Neuronal stem cell (in vitro differentiated cells): ENCODE measurements around the gene HPS3.
A peak's percentile ranks its signal among the peaks of the same experiment; 100 is the strongest.

Experiments
- DNase-seq: peaks from one replicate; pipeline ENCODE4 v3.0.0-alpha.2; 2013; ENCODE audit warnings: low spot score
- H2AFZ ChIP-seq: one replicate; pipeline ENCODE4 v1.6.1; 2013; ENCODE audit warnings: mild to moderate bottlenecking, low read length, inconsistent platforms
- H2AK5ac ChIP-seq: 2 replicates; pipeline ENCODE4 v1.6.1; 2013; ENCODE audit warnings: low read depth, mild to moderate bottlenecking, inconsistent platforms, low read length, moderate library complexity, mixed read lengths
- H2BK120ac ChIP-seq: 2 replicates; pipeline ENCODE4 v1.6.1; 2013; ENCODE audit warnings: low read depth, mild to moderate bottlenecking, inconsistent platforms, low read length, moderate library complexity, mixed read lengths
- H2BK12ac ChIP-seq: one replicate; pipeline ENCODE4 v1.6.1; 2013; ENCODE audit warnings: low read length, inconsistent platforms
- H2BK15ac ChIP-seq: 2 replicates; pipeline ENCODE4 v1.6.1; 2013; ENCODE audit warnings: mild to moderate bottlenecking, low read length, inconsistent platforms, mixed read lengths
- H2BK5ac ChIP-seq: one replicate; pipeline ENCODE4 v1.6.1; 2013; ENCODE audit warnings: inconsistent platforms, mild to moderate bottlenecking, low read length, moderate library complexity
- H3K14ac ChIP-seq: one replicate; pipeline ENCODE4 v1.6.1; 2013; ENCODE audit warnings: low read length, inconsistent platforms
- H3K18ac ChIP-seq: 2 replicates; pipeline ENCODE4 v1.6.1; 2013; ENCODE audit warnings: low read length, inconsistent platforms
- H3K23ac ChIP-seq: 2 replicates; pipeline ENCODE4 v1.6.1; 2013; ENCODE audit warnings: low read depth, mild to moderate bottlenecking, mixed read lengths, low read length, inconsistent platforms; ENCODE audit not compliant: poor library complexity
- H3K27ac ChIP-seq: replicated peaks from 3 replicates; pipeline ENCODE4 v1.5.1; 2013; ENCODE audit warnings: low read length, inconsistent platforms
- H3K27me3 ChIP-seq, 3 experiments: 2 replicates each; pipeline ENCODE4 v1.6.1; 2013; ENCODE audit warnings: low read length in 3 of 3, mild to moderate bottlenecking in 2 of 3, inconsistent platforms in 1 of 3, low read depth in 1 of 3, mixed read lengths in 1 of 3, moderate library complexity in 1 of 3; ENCODE audit not compliant: control insufficient read depth in 3 of 3, insufficient read depth in 3 of 3
- H3K36me3 ChIP-seq, 2 donors: replicated peaks in 1 of 2; 2 replicates each; pipeline ENCODE4 v1.6.1; 2013; ENCODE audit warnings: low read length in 2 of 2; ENCODE audit not compliant: control insufficient read depth in 2 of 2, insufficient read depth in 2 of 2
- H3K4ac ChIP-seq: 2 replicates; pipeline ENCODE4 v1.6.1; 2013; ENCODE audit warnings: inconsistent platforms, mild to moderate bottlenecking, low read length, moderate library complexity
- H3K4me1 ChIP-seq, 2 donors: 1 replicate in 1 of 2; 2 replicates in 1 of 2; pipeline ENCODE4 v1.6.1; 2013; ENCODE audit warnings: low read length in 2 of 2, low read depth in 1 of 2; ENCODE audit not compliant: control insufficient read depth in 2 of 2, insufficient read depth in 1 of 2
- H3K4me2 ChIP-seq: one replicate; pipeline ENCODE4 v1.6.1; 2013; ENCODE audit warnings: mild to moderate bottlenecking, low read length, inconsistent platforms; ENCODE audit not compliant: insufficient read depth, poor library complexity, severe bottlenecking
- H3K4me3 ChIP-seq, 2 donors: 2 replicates each; pipeline ENCODE4 v1.5.1; 2013; ENCODE audit warnings: low read length in 2 of 2, mild to moderate bottlenecking in 2 of 2, inconsistent platforms in 1 of 2, moderate library complexity in 1 of 2
- H3K79me1 ChIP-seq: one replicate; pipeline ENCODE4 v1.6.1; 2013; ENCODE audit warnings: low read depth, mild to moderate bottlenecking, inconsistent platforms, low read length, moderate library complexity
- H3K9ac ChIP-seq: one replicate; pipeline ENCODE4 v1.6.1; 2013; ENCODE audit warnings: mild to moderate bottlenecking, low read depth, low read length, inconsistent platforms; ENCODE audit not compliant: poor library complexity
- H3K9me3 ChIP-seq, 2 donors: replicated peaks in 1 of 2; 2 replicates each; pipeline versions ENCODE3 to v1.6.1; 2013; ENCODE audit warnings: low read length in 2 of 2, mild to moderate bottlenecking in 2 of 2, inconsistent platforms in 1 of 2, low read depth in 1 of 2, mixed read lengths in 1 of 2, moderate library complexity in 1 of 2; ENCODE audit not compliant: control insufficient read depth in 2 of 2, insufficient read depth in 1 of 2
- H4K8ac ChIP-seq: one replicate; pipeline ENCODE4 v1.6.1; 2013; ENCODE audit warnings: low read depth, mild to moderate bottlenecking, inconsistent platforms, low read length, moderate library complexity
- H4K91ac ChIP-seq: one replicate; pipeline ENCODE4 v1.6.1; 2013; ENCODE audit warnings: low read length, low read depth, mild to moderate bottlenecking, inconsistent platforms; ENCODE audit not compliant: poor library complexity
- WGBS, 2 donors: extraction: QIAGEN DNeasy Blood & Tissue Kit; methylation state at CpG; one replicate each; pipeline ENCODE4 v1.1.7; 2013; ENCODE audit warnings: missing lambda C conversion rate in 2 of 2, mixed read lengths in 1 of 2; ENCODE audit not compliant: insufficient read length in 2 of 2, insufficient replicate concordance in 1 of 2; ENCODE audit errors: extremely low coverage in 2 of 2; 5-methylcytosine and 5-hydroxymethylcytosine counted together

The HPS3 gene

GRCh38 chr3:149204390-149204991 is 75.1 kb downstream of the HPS3 start:
- H3K9ac ChIP-seq: no peak overlapping the region
- H3K27ac ChIP-seq: no peak overlapping the region
- H2BK15ac ChIP-seq: no peak overlapping the region
- H3K79me1 ChIP-seq: no peaks in the 10 kb centered on the region
- no CpG with 5 or more reads among the region's 3 CpGs for WGBS, 2 donors
- no peak overlapping the region for H3K23ac ChIP-seq
- no peak overlapping the region for H3K14ac ChIP-seq
- no peaks in the 10 kb centered on the region for H3K27me3 ChIP-seq
- H3K4me1 ChIP-seq: peaks cover 0 to 3% of the 10 kb centered on the region in 2 donors
- H3K4ac ChIP-seq: no peak overlapping the region
- no peak overlapping the region for H2BK5ac ChIP-seq
- H3K18ac ChIP-seq: no peak overlapping the region
- no peak overlapping the region for H2AK5ac ChIP-seq
- H3K4me3 ChIP-seq: no peak overlapping the region
- no peak overlapping the region for H4K91ac ChIP-seq
- peaks cover 0 to 16% of the 10 kb centered on the region in 2 donors for H3K36me3 ChIP-seq
- H3K9me3 ChIP-seq: no peaks in the 10 kb centered on the region
- no peak overlapping the region for H2BK120ac ChIP-seq
- H2AFZ ChIP-seq: peak overlapping the region; percentile 0
- no peak overlapping the region for H2BK12ac ChIP-seq
- no peak overlapping the region for H3K4me2 ChIP-seq
- H4K8ac ChIP-seq: no peak overlapping the region
- no peak for DNase-seq

DNA sequence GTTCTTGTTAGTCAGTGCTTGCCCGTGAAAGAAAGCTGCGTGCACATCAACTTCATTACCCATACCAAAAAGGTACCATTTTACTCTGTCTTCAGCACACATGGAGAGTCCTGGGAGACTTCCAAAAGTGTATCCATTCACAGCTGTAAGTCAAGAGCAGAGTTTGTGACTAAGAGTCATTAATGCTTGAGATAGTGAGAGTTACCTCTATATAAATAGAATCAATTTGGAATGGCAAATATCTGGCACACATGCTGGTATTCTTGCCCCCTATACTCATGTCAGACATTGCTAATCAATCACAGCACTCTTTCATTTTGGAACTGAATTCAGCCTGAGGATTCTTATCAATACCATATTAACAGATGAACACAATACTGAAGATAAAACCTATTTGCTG is 78.0 kb downstream of the HPS3 start:
- Histone ChIP-seq H3K4me2 (no peak overlapping the region), H3K18ac (no peak overlapping the region), H2BK15ac (no peak overlapping the region), H3K9me3 (no peaks in the 10 kb centered on the region), H3K9ac (no peak overlapping the region), H2BK5ac (no peak overlapping the region), H3K27ac (no peak overlapping the region), H3K23ac (no peak overlapping the region), H3K4me1 (no peaks in the 10 kb centered on the region), H3K4ac (no peak overlapping the region), H2BK120ac (no peak overlapping the region), H4K91ac (no peak overlapping the region), H4K8ac (no peak overlapping the region), H3K14ac (no peak overlapping the region), H3K4me3 (no peak overlapping the region), H3K36me3 (peaks cover 0 to 12% of the 10 kb centered on the region in 2 donors), H3K27me3 (no peaks in the 10 kb centered on the region), H2AK5ac (no peak overlapping the region), H2AFZ (no peak overlapping the region), H2BK12ac (no peak overlapping the region), H3K79me1 (no peaks in the 10 kb centered on the region)
- no CpG with 5 or more reads among the region's 2 CpGs for WGBS, 2 donors
- no peak for DNase-seq

DNA sequence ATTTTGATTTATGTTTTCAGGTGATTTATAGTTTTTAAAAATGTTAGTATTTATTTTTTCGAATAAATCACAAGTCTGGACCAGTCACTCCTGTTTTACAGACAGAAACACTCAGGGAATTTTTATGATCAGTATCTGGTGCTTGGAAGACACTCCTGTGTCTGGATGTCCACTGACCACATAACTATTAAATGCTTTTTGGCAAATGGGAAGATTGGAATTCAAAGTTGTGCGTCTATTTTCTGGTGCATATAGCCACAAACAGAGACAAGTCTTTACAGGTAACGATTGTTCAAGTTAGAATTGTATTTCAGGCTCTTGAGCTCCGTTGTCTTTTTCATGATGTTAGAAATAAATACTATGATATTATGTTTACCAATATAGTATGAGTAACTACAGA is 80.0 kb downstream of the HPS3 start:
- Histone ChIP-seq H3K4me1 (no peaks in the 10 kb centered on the region), H3K4me2 (no peak overlapping the region), H2BK12ac (no peak overlapping the region)

GRCh38 chr3:149212386-149212785 is 82.9 kb downstream of the HPS3 start:
- no peak overlapping the region for H3K18ac ChIP-seq
- H3K4me1 ChIP-seq: peaks cover 3 to 16% of the 10 kb centered on the region in 2 donors
- H2BK12ac ChIP-seq: no peak overlapping the region
- H2BK5ac ChIP-seq: no peak overlapping the region
- no peak overlapping the region for H2BK15ac ChIP-seq
- H2AFZ ChIP-seq: no peak overlapping the region
- H3K9me3 ChIP-seq: no peaks in the 10 kb centered on the region
- no peak overlapping the region for H3K23ac ChIP-seq
- H3K4me2 ChIP-seq: no peak overlapping the region
- H3K4me3 ChIP-seq: no peak overlapping the region
- H4K8ac ChIP-seq: no peak overlapping the region
- H4K91ac ChIP-seq: no peak overlapping the region
- no peak overlapping the region for H2BK120ac ChIP-seq
- no peak overlapping the region for H2AK5ac ChIP-seq
- no CpG with 5 or more reads among the region's 1 CpG for WGBS, 2 donors
- no peak overlapping the region for H3K4ac ChIP-seq
- no peak overlapping the region for H3K27ac ChIP-seq
- DNase-seq: no peak
- H3K36me3 ChIP-seq: no peaks in the 10 kb centered on the region
- H3K79me1 ChIP-seq: no peaks in the 10 kb centered on the region
- no peak overlapping the region for H3K14ac ChIP-seq
- H3K27me3 ChIP-seq: no peaks in the 10 kb centered on the region
- H3K9ac ChIP-seq: no peak overlapping the region

More for the DNA sequence above, 80.0 kb downstream of the HPS3 start:
- H2BK120ac ChIP-seq: no peak overlapping the region
- H3K4me3 ChIP-seq: no peak overlapping the region
- no peak overlapping the region for H4K8ac ChIP-seq
- WGBS, 2 donors: no CpG with 5 or more reads among the region's 4 CpGs
- H3K27ac ChIP-seq: no peak overlapping the region
- H3K14ac ChIP-seq: no peak overlapping the region
- no peak overlapping the region for H4K91ac ChIP-seq
- H2BK15ac ChIP-seq: no peak overlapping the region
- no peaks in the 10 kb centered on the region for H3K27me3 ChIP-seq
- no peak overlapping the region for H3K4ac ChIP-seq
- H3K79me1 ChIP-seq: no peaks in the 10 kb centered on the region
- H3K36me3 ChIP-seq: peaks cover 0 to 9% of the 10 kb centered on the region in 2 donors
- no peak overlapping the region for H3K9ac ChIP-seq
- no peak for DNase-seq
- H3K23ac ChIP-seq: no peak overlapping the region
- H3K9me3 ChIP-seq: no peaks in the 10 kb centered on the region
- no peak overlapping the region for H2AK5ac ChIP-seq
- H3K18ac ChIP-seq: no peak overlapping the region
- no peak overlapping the region for H2AFZ ChIP-seq
- no peak overlapping the region for H2BK5ac ChIP-seq
